ENCODE results near the gene TJP1.

DNA sequence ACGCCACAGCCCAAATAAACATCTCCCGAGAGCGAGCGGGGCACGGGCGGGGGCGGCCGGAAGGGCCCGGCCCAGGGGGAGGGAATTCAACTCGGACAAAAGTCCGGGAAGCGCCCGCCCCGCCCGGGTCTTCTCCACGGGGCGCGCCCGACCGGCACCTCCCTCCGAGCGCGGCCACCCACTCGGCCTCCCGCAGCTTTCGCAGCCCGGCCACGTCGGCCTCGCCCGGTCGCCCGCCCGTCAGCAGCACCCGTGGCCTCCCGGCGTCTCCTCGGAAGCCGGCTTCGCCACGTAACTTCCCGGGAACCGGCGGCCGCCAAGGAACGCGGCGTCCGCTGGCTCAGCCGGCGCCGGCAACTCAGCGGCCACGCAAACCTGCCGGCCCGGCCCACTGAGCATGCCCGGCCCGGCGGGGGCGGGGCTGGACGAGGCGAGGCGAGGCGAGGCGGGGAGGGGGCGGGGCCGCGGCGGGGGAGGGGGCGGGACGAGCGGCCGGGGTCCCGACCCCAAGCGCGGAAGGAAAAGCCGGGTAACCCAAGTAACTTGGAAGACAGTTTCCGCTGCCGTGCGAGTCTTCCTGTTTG lies at the start of gene TJP1:
- no peak for TF ChIP-seq ZC3H10 (CRISPR knock-in tag; IDR thresholded peaks at IDR 0.05)
- TF ChIP-seq, protein P1, sequence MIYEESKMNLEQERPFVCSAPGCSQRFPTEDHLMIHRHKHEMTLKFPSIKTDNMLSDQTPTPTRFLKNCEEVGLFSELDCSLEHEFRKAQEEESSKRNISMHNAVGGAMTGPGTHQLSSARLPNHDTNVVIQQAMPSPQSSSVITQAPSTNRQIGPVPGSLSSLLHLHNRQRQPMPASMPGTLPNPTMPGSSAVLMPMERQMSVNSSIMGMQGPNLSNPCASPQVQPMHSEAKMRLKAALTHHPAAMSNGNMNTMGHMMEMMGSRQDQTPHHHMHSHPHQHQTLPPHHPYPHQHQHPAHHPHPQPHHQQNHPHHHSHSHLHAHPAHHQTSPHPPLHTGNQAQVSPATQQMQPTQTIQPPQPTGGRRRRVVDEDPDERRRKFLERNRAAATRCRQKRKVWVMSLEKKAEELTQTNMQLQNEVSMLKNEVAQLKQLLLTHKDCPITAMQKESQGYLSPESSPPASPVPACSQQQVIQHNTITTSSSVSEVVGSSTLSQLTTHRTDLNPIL (CRISPR knock-in tag; IDR thresholded peaks at IDR 0.05; ENCODE audit: low read depth), result no peak
